Sigmoid colon (tissue), 7 donors: ENCODE data around the gene SUCLA2. TPM values are rescaled to one million over a fixed set of nuclear protein-coding genes. Genes with fewer than 3 reads are reported as not detected.

Experiments used
- DNase-seq: peaks from one replicate; pipeline ENCODE4 v3.0.0-alpha.2; 2019
- H3K27ac ChIP-seq, 4 donors: fragments of 200-600 bp; sonication (generic); one replicate each; pipeline ENCODE4 v1.5.1; 2016 to 2019; ENCODE audit warnings: mild to moderate bottlenecking in 1 of 4
- H3K27me3 ChIP-seq, 3 donors: fragments of 200-600 bp; sonication (generic); one replicate each; pipeline ENCODE4 v1.5.1; 2019; ENCODE audit warnings: mild to moderate bottlenecking in 1 of 3
- H3K36me3 ChIP-seq, 4 donors: fragments of 200-600 bp; sonication (generic); one replicate each; pipeline ENCODE4 v1.5.1; 2016 to 2019
- H3K4me1 ChIP-seq, 4 donors: fragments of 200-600 bp; sonication (generic); one replicate each; pipeline ENCODE4 v1.5.1; 2017 to 2019
- H3K4me3 ChIP-seq, 4 donors: fragments of 200-600 bp; sonication (generic); one replicate each; pipeline ENCODE4 v1.5.1; 2017 to 2019; ENCODE audit warnings: mild to moderate bottlenecking in 2 of 4, moderate library complexity in 1 of 4
- H3K9me3 ChIP-seq, 4 donors: fragments of 200-600 bp in 3 of 4; sonication (generic) in 3 of 4; one replicate each; pipeline versions ENCODE4 v1.5.1 to v1.6.1; 2013 to 2019
- EP300 ChIP-seq, 4 donors: sonication (generic); formaldehyde crosslinking; IDR thresholded peaks; one replicate each; pipeline ENCODE4 v1.6.1; 2017; ENCODE audit warnings: antibody characterized with exemption in 4 of 4
- POLR2A ChIP-seq, 2 donors: fragments of 450-650 bp; IDR thresholded peaks; one replicate each; pipeline ENCODE4 v1.6.1; 2016; ENCODE audit warnings: antibody characterized with exemption in 2 of 2, mild to moderate bottlenecking in 2 of 2, moderate library complexity in 2 of 2
- POLR2AphosphoS5 ChIP-seq, 4 donors: sonication (generic); formaldehyde crosslinking; IDR thresholded peaks; one replicate each; pipeline ENCODE4 v1.6.1; 2017; ENCODE audit warnings: antibody characterized with exemption in 4 of 4
- WGBS, 2 donors: extraction: QIAGEN DNeasy Blood & Tissue Kit; methylation state at CpG; one replicate each; pipeline ENCODE4 v1.1.7; 2013; 5-methylcytosine and 5-hydroxymethylcytosine counted together
- intact Hi-C: fragments of 100-400 bp; cut with DNase I; formaldehyde crosslinking; loops from one replicate; pipeline ENCODE4 v1.15.1; 2023
- polyA plus RNA-seq, 3 donors: library from polyadenylated mRNA; stranded (reverse); fragments of 200-250 nt; gene quantifications; one replicate each; pipeline ENCODE4 v1.2.3, GENCODE V29; 2013
- total RNA-seq, 4 donors: library from RNA; depleted of rRNA; stranded (reverse); fragments of >200 nt; gene quantifications; one replicate each; pipeline ENCODE4 v1.1.0, GENCODE V29; 2016
- TF ChIP-seq, protein P1 (sequence below), 4 experiments: fragments of 450-650 bp in 3 of 4; fragments of 200-600 bp in 1 of 4; IDR thresholded peaks; one replicate each; pipeline ENCODE4 v1.5.1; 2016 to 2019; ENCODE audit warnings: antibody characterized with exemption in 4 of 4, mild to moderate bottlenecking in 3 of 4, moderate library complexity in 2 of 4
- donor health status: healthy with polysubstance abuse.
- donor health status: Bipolar disorder and iron deficiency.
- donor health status: healthy.

Gene SUCLA2
- total and polyA plus RNA-seq, 7 donors: 34.9 to 102 (median 45.2) TPM

DNA sequence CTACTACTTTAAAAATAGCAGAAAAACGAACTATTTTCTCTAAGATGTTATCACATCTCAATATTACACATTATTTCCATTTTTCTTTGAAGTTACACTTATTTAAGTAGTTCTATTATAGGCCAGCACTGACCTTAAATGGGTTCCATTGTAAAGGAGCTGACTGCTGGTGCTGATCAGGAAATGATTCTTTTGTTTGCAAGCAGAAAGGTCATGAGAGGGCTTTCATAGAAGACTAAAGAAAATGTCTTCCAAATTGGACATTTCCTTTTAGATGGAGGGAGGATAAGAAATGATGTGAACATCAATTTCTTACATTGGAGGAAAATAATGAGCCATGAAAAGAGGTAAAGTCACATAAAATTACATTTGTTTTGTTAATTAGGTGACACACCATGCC, 96.2 kb downstream of the SUCLA2 start:
- intact Hi-C loops: no loop called here

DNA sequence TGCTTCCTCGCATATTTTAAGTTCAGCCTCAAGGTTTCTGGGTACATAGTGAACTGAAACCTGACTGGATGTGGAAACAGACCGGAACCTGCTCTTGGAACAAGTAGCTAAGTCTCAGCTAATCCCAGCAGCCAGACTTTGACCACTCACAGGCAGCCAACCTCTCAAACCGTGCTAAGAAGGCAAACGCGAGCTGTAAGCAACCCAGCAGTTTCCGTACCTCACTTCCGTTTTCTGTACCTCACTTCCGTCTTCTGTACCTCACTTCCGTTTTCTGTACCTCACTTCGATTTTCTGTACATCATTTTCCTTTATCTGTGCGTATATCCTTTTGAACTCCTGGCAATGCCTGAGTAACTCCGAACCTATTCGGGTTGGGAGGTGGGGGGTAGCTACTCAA, 96.8 kb downstream of the SUCLA2 start:
- peaks cover 0 to 2% (median 0%) of the 10 kb centered on the region in 4 donors for H3K9me3 ChIP-seq
- peak overlapping the region in 2 of 4 donors; percentile 13 to 20 for H3K4me3 ChIP-seq
- TF ChIP-seq POLR2A (IDR thresholded peaks at IDR 0.05): no peak
- TF ChIP-seq, protein P1, sequence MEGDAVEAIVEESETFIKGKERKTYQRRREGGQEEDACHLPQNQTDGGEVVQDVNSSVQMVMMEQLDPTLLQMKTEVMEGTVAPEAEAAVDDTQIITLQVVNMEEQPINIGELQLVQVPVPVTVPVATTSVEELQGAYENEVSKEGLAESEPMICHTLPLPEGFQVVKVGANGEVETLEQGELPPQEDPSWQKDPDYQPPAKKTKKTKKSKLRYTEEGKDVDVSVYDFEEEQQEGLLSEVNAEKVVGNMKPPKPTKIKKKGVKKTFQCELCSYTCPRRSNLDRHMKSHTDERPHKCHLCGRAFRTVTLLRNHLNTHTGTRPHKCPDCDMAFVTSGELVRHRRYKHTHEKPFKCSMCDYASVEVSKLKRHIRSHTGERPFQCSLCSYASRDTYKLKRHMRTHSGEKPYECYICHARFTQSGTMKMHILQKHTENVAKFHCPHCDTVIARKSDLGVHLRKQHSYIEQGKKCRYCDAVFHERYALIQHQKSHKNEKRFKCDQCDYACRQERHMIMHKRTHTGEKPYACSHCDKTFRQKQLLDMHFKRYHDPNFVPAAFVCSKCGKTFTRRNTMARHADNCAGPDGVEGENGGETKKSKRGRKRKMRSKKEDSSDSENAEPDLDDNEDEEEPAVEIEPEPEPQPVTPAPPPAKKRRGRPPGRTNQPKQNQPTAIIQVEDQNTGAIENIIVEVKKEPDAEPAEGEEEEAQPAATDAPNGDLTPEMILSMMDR (IDR thresholded peaks at IDR 0.05): no peak
- no peak for TF ChIP-seq EP300 (IDR thresholded peaks at IDR 0.05)
- no peak for TF ChIP-seq POLR2AphosphoS5 (IDR thresholded peaks at IDR 0.05)
- H3K4me1 ChIP-seq: no peaks in the 10 kb centered on the region
- H3K36me3 ChIP-seq: no peaks in the 10 kb centered on the region
- peak overlapping the region in 1 of 4 donors; percentile 31 for H3K27ac ChIP-seq
- no peak for DNase-seq
- intact Hi-C loops: no loop called here
- H3K27me3 ChIP-seq: no peaks in the 10 kb centered on the region
- 89 to 94% methylated on average over 13 of the region's 13 CpGs for WGBS, 2 donors

More for the DNA sequence above, 96.2 kb downstream of the SUCLA2 start:
- Histone ChIP-seq H3K4me3 (no peak overlapping the region), H3K9me3 (peaks cover 0 to 2% (median 0%) of the 10 kb centered on the region in 4 donors), H3K27ac (no peak overlapping the region), H3K27me3 (no peaks in the 10 kb centered on the region), H3K4me1 (no peaks in the 10 kb centered on the region), H3K36me3 (no peaks in the 10 kb centered on the region)
- DNase-seq: no peak
- TF ChIP-seq, protein P1 (IDR thresholded peaks at IDR 0.05): no peak
- TF ChIP-seq EP300 (IDR thresholded peaks at IDR 0.05) (no peak), POLR2AphosphoS5 (IDR thresholded peaks at IDR 0.05) (no peak), POLR2A (IDR thresholded peaks at IDR 0.05) (no peak)
- WGBS, 2 donors: 71 to 72% methylated on average over 1 of the region's 1 CpG

DNA sequence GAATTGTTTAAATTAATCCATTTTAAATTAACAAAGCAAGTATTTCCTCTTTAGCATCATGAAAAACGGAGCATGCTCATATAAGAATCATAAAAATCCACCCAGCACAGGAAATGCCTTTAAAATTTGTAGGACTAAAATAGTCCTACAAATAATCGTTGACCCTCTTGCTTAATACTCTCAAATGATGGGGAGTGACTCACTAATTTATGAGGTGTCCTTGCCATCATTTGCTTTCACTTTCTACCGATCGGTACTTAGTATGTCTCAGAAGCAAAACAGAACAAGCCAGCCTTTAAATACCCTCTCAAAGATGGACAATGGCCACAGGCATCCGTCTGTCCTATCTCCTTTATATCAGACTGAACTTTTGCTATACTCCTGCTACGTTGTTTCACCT, 97.2 kb downstream of the SUCLA2 start:
- Histone ChIP-seq H3K27me3 (no peaks in the 10 kb centered on the region), H3K4me3 (peak overlapping the region in 2 of 4 donors; percentile 13 to 20), H3K27ac (peak overlapping the region in 1 of 4 donors; percentile 31), H3K4me1 (no peaks in the 10 kb centered on the region), H3K36me3 (no peaks in the 10 kb centered on the region), H3K9me3 (peaks cover 0 to 2% (median 0%) of the 10 kb centered on the region in 4 donors)
- intact Hi-C loops: no loop called here
- DNase-seq: no peak
- TF ChIP-seq POLR2AphosphoS5 (IDR thresholded peaks at IDR 0.05) (no peak), EP300 (IDR thresholded peaks at IDR 0.05) (no peak), POLR2A (IDR thresholded peaks at IDR 0.05) (no peak)
- TF ChIP-seq, protein P1 (IDR thresholded peaks at IDR 0.05): no peak
- WGBS, 2 donors: 62 to 63% methylated on average over 6 of the region's 6 CpGs

GRCh38 chr13:47901441-47901840, 99.6 kb downstream of the SUCLA2 start:
- no peaks in the 10 kb centered on the region for H3K36me3 ChIP-seq
- peaks cover 0 to 2% (median 0%) of the 10 kb centered on the region in 4 donors for H3K9me3 ChIP-seq
- H3K27me3 ChIP-seq: no peaks in the 10 kb centered on the region
- no peak for TF ChIP-seq EP300 (IDR thresholded peaks at IDR 0.05)
- TF ChIP-seq, protein P1 (IDR thresholded peaks at IDR 0.05): no peak
- no peak for TF ChIP-seq POLR2AphosphoS5 (IDR thresholded peaks at IDR 0.05)
- no peak for TF ChIP-seq POLR2A (IDR thresholded peaks at IDR 0.05)
- DNase-seq: no peak
- H3K27ac ChIP-seq: no peak overlapping the region
- H3K4me3 ChIP-seq: no peak overlapping the region
- intact Hi-C loops: no loop called here
- no peaks in the 10 kb centered on the region for H3K4me1 ChIP-seq
- WGBS, 2 donors: 93 to 96% methylated on average over 3 of the region's 3 CpGs

DNA sequence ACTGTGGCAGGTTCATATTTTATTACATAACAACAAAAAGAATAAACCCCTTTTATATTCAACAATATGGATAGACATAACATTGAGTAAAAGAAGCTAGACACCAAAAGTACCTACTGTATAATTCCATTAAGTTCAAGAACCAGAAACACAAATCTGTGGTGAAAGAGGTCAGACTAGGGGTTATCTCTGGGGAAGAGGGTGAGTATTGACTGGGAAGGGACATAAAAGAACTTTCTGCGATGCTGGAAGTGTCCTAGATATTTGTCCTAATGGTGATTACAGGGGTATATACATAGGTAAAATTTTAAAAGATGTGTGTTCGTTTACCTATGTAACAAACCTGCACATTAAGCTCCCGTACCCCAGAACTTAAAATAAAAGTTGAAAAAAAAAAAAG, 103.0 kb downstream of the SUCLA2 start:
- peaks cover 0 to 2% (median 0%) of the 10 kb centered on the region in 4 donors for H3K9me3 ChIP-seq
- no peaks in the 10 kb centered on the region for H3K27me3 ChIP-seq
- DNase-seq: no peak
- TF ChIP-seq POLR2AphosphoS5 (IDR thresholded peaks at IDR 0.05) (no peak), POLR2A (IDR thresholded peaks at IDR 0.05) (no peak), EP300 (IDR thresholded peaks at IDR 0.05) (no peak)
- TF ChIP-seq, protein P1 (IDR thresholded peaks at IDR 0.05): no peak
- intact Hi-C loops: no loop called here
- H3K36me3 ChIP-seq: peaks cover 0 to 9% (median 0%) of the 10 kb centered on the region in 4 donors
- no peak overlapping the region for H3K4me3 ChIP-seq
- 75 to 84% methylated on average over 3 of the region's 3 CpGs for WGBS, 2 donors
- no peak overlapping the region for H3K27ac ChIP-seq
- no peaks in the 10 kb centered on the region for H3K4me1 ChIP-seq
